Mesenchymal stem cell (in vitro differentiated cells and primary cell): ENCODE data around the gene C2orf78.

Experiments
- DNase-seq: peaks from one replicate; pipeline ENCODE4 v3.0.0-alpha.2; 2013
- H2AFZ ChIP-seq: one replicate; pipeline ENCODE4 v1.6.1; 2013; ENCODE audit warnings: low read depth, mild to moderate bottlenecking, control low read depth, inconsistent platforms, low read length, moderate library complexity
- H2AK5ac ChIP-seq: 2 replicates; pipeline ENCODE4 v1.6.1; 2013; ENCODE audit warnings: low read length, moderate library complexity, mild to moderate bottlenecking, inconsistent platforms; ENCODE audit not compliant: severe bottlenecking
- H2BK120ac ChIP-seq: one replicate; pipeline ENCODE4 v1.6.1; 2013; ENCODE audit warnings: low read depth, mild to moderate bottlenecking, inconsistent platforms, low read length, moderate library complexity
- H2BK12ac ChIP-seq, 2 experiments: one replicate each; pipeline ENCODE4 v1.6.1; 2013; ENCODE audit warnings: inconsistent platforms in 2 of 2, low read length in 2 of 2, mild to moderate bottlenecking in 2 of 2, moderate library complexity in 2 of 2, control low read depth in 1 of 2
- H2BK15ac ChIP-seq: one replicate; pipeline ENCODE4 v1.6.1; 2013; ENCODE audit warnings: mild to moderate bottlenecking, low read depth, inconsistent platforms; ENCODE audit not compliant: poor library complexity, severe bottlenecking
- H2BK5ac ChIP-seq: 2 replicates; pipeline ENCODE4 v1.6.1; 2013; ENCODE audit warnings: low read depth, mild to moderate bottlenecking, low read length, control low read depth, inconsistent platforms; ENCODE audit not compliant: poor library complexity, severe bottlenecking
- H3K14ac ChIP-seq, 2 experiments: one replicate each; pipeline ENCODE4 v1.6.1; 2013; ENCODE audit warnings: inconsistent platforms in 2 of 2, low read length in 2 of 2, control low read depth in 1 of 2, mild to moderate bottlenecking in 1 of 2, moderate library complexity in 1 of 2
- H3K18ac ChIP-seq, 2 experiments: one replicate each; pipeline ENCODE4 v1.6.1; 2013; ENCODE audit warnings: inconsistent platforms in 2 of 2, low read length in 2 of 2, control low read depth in 1 of 2, low read depth in 1 of 2, mild to moderate bottlenecking in 1 of 2
- H3K23ac ChIP-seq, 2 experiments: one replicate each; pipeline ENCODE4 v1.6.1; 2013; ENCODE audit warnings: inconsistent platforms in 2 of 2, low read length in 2 of 2, mild to moderate bottlenecking in 2 of 2, moderate library complexity in 2 of 2, control low read depth in 1 of 2
- H3K27ac ChIP-seq: 2 replicates; pipeline ENCODE4 v1.5.1; 2013; ENCODE audit warnings: mild to moderate bottlenecking, moderate library complexity, low read length, control low read depth, inconsistent platforms; ENCODE audit not compliant: poor library complexity, severe bottlenecking
- H3K27me3 ChIP-seq, 2 experiments: 2 replicates each; pipeline versions ENCODE4 v1.6.1 to v1.7.0; 2013; ENCODE audit warnings: low read length in 2 of 2, mild to moderate bottlenecking in 2 of 2, moderate library complexity in 2 of 2, control low read depth in 1 of 2, inconsistent platforms in 1 of 2; ENCODE audit not compliant: control insufficient read depth in 1 of 2, insufficient read depth in 1 of 2
- H3K36me3 ChIP-seq, 2 experiments: 2 replicates each; pipeline versions ENCODE4 v1.6.1 to v1.7.0; 2013; ENCODE audit warnings: low read length in 2 of 2, control low read depth in 1 of 2, inconsistent platforms in 1 of 2, low read depth in 1 of 2, mild to moderate bottlenecking in 1 of 2; ENCODE audit not compliant: insufficient read depth in 2 of 2, control insufficient read depth in 1 of 2
- H3K4ac ChIP-seq, 2 experiments: one replicate each; pipeline ENCODE4 v1.6.1; 2013; ENCODE audit warnings: inconsistent platforms in 2 of 2, low read length in 2 of 2, mild to moderate bottlenecking in 2 of 2, moderate library complexity in 2 of 2, control low read depth in 1 of 2, low read depth in 1 of 2
- H3K4me1 ChIP-seq: 2 replicates; pipeline ENCODE4 v1.6.1; 2013; ENCODE audit warnings: low read depth, low read length, control low read depth; ENCODE audit not compliant: control insufficient read depth, insufficient read depth
- H3K4me2 ChIP-seq: 2 replicates; pipeline ENCODE4 v1.6.1; 2013; ENCODE audit warnings: low read length, mild to moderate bottlenecking, inconsistent platforms; ENCODE audit not compliant: poor library complexity, severe bottlenecking
- H3K4me3 ChIP-seq, 2 experiments: 2 replicates each; pipeline versions ENCODE4 v1.5.1 to v1.7.0; 2013; ENCODE audit warnings: low read length in 2 of 2, mild to moderate bottlenecking in 2 of 2, control low read depth in 1 of 2, low read depth in 1 of 2; ENCODE audit not compliant: insufficient read depth in 1 of 2
- H3K79me1 ChIP-seq: replicated peaks from 2 replicates; pipeline ENCODE4 v1.6.1; 2013; ENCODE audit warnings: mild to moderate bottlenecking, control low read depth, low read length, inconsistent platforms; ENCODE audit not compliant: poor library complexity, severe bottlenecking
- H3K9ac ChIP-seq: 2 replicates; pipeline ENCODE4 v1.7.0; 2013; ENCODE audit warnings: mild to moderate bottlenecking, low read length, moderate library complexity
- H3K9me3 ChIP-seq: 2 replicates; pipeline ENCODE4 v1.7.0; 2013; ENCODE audit warnings: mild to moderate bottlenecking, low read length; ENCODE audit not compliant: control insufficient read depth
- H4K8ac ChIP-seq: one replicate; pipeline ENCODE4 v1.6.1; 2013; ENCODE audit warnings: inconsistent platforms, mild to moderate bottlenecking, low read length, moderate library complexity
- H4K91ac ChIP-seq: one replicate; pipeline ENCODE4 v1.6.1; 2013; ENCODE audit warnings: mild to moderate bottlenecking, low read length, inconsistent platforms
- WGBS: methylation state at CpG from one replicate; pipeline ENCODE4 v1.1.7; 2013; ENCODE audit warnings: mixed read lengths; 5-methylcytosine and 5-hydroxymethylcytosine counted together

C2orf78 gene

DNA sequence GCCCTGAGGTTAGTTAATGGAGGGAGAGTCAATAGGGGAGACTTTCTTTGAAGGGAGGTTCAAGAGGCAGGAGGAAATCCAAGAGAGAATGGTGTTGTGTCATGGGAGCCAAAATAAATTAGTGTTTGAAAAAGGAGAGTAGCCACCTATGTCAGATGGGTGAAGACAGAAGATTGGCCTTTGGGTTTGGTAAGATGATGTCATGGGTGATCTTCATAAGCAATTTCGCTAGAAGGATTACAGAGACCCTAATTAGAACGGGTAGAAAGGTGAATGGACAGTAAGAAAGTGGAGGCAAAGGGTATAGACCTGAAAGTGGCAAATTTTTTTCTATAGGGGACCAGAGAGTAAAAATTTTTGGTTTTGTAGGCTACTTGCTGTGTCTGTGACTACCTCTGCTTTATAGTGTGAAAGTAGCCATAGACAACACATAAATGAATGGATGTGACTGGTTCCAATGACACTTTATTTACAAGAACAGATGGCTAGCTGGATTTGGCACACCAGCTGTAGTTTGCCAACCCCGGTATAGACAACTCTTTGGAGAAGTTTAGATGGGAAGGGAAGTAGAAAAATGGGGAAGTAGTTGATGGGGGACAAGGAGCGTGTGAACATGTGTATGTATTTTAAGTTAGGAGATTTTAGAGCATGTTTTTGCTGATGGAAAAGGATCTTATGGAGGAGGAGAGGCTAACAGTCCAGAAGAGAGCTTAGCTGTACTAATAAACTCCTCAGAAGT lies 54.0 kb downstream of the C2orf78 start:
- Histone ChIP-seq H2AK5ac (peak overlapping the region; percentile 74), H3K4me1 (peaks cover 16% of the 10 kb centered on the region), H3K27ac (peak overlapping the region; percentile 82), H4K8ac (no peak overlapping the region), H2AFZ (no peak overlapping the region), H4K91ac (no peak overlapping the region), H3K36me3 (peaks cover 0 to 36% of the 10 kb centered on the region in 2 experiments), H2BK5ac (no peak overlapping the region), H3K9me3 (no peaks in the 10 kb centered on the region), H3K14ac (no peak overlapping the region), H3K4me2 (no peak overlapping the region), H3K4ac (no peak overlapping the region), H3K9ac (no peak overlapping the region), H3K4me3 (no peak overlapping the region), H3K23ac (no peak overlapping the region), H3K18ac (no peak overlapping the region), H2BK12ac (no peak overlapping the region), H3K27me3 (no peaks in the 10 kb centered on the region), H2BK15ac (no peak overlapping the region), H2BK120ac (no peak overlapping the region), H3K79me1 (peaks cover 18% of the 10 kb centered on the region)
- 96% methylated on average over 4 of the region's 4 CpGs for WGBS
- DNase-seq, result no peak

DNA sequence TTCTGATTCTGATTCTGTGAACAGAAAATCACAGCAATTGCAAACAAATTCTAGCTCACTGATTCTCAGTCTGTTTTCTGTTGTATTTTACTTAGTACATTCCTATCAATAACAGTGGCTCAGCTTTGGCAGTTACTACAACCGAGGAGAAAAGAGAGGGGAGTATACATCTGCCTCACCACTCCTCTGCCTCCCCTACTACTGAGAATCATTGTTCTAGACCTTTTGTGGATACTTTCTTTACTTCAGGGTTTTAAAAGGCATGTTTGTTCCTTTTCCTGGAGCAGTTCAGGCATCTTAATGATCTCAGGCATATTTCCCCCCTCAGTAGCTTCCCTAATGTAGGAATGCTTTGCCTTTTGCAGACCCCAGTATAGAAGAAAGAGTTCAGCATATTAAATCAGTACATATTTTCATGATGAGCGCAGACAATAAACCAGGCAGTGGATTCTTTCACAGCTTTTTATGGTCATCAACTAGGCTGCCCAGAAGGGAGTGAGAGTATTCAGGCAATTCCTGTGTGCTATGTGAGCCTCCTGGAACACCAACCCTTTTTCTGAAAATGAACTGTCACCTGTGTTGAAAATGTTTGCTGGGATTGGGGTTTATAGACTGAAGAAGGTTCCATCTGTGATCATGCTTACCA lies 55.0 kb downstream of the C2orf78 start:
- Histone ChIP-seq H2AK5ac (no peak overlapping the region), H3K4me3 (no peak overlapping the region), H3K4ac (no peak overlapping the region), H3K4me1 (peaks cover 16% of the 10 kb centered on the region), H3K27me3 (peaks cover 0 to under 1% of the 10 kb centered on the region in 2 experiments), H2BK5ac (peak overlapping the region; percentile 58), H3K23ac (no peak overlapping the region), H3K27ac (peak overlapping the region; percentile 82), H2AFZ (no peak overlapping the region), H3K14ac (no peak overlapping the region), H3K18ac (no peak overlapping the region), H2BK12ac (no peak overlapping the region), H3K36me3 (peaks cover 0 to 29% of the 10 kb centered on the region in 2 experiments), H4K8ac (no peak overlapping the region), H3K79me1 (peaks cover 18% of the 10 kb centered on the region), H3K4me2 (no peak overlapping the region), H3K9ac (no peak overlapping the region), H3K9me3 (no peaks in the 10 kb centered on the region), H4K91ac (no peak overlapping the region), H2BK15ac (no peak overlapping the region), H2BK120ac (no peak overlapping the region)
- DNase-seq, result no peak
- WGBS, result 88% methylated on average over 2 of the region's 2 CpGs

DNA sequence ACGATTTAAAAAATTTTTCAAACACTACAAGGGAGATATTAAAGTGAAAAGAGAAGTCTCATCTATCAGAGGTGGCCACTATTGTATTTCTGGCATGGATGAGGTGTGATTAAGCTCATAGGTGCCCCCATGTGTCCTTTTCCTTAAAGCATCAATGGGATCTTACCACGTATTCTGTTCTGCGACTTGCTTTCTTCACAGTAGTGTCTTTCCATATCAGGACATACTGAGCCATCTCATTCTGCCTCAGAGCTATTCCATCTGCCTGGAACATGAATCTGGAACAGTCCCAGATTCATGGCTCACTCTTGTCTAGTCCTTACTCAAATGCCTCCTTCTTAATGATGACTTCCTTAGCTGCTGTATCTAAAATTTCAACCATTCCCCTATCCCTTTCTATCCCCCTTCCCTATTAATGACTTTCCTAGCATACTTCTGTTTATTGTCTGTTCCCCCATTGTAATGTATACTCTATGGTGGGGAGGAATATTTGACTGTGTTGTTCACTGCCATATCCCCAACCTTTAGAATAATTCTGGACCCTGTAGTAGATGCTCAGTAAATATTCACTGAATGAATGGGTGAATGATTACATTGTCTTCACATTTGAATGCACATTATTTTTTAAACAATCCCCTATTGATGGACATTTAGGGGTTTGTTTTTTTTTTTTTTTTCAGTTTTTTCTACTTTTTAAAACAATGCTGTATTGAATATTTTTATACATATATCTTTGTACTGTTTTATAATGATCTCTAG lies 55.8 kb downstream of the C2orf78 start:
- Histone ChIP-seq H2BK5ac (no peak overlapping the region), H3K23ac (no peak overlapping the region), H3K36me3 (peaks cover 0 to 31% of the 10 kb centered on the region in 2 experiments), H2BK15ac (no peak overlapping the region), H3K27ac (peak overlapping the region; percentile 82), H3K18ac (no peak overlapping the region), H2AFZ (no peak overlapping the region), H3K27me3 (peaks cover 0 to 5% of the 10 kb centered on the region in 2 experiments), H2BK12ac (no peak overlapping the region), H3K79me1 (peaks cover 19% of the 10 kb centered on the region), H3K4me1 (peaks cover 16% of the 10 kb centered on the region), H3K4me3 (no peak overlapping the region), H4K91ac (no peak overlapping the region), H3K9ac (no peak overlapping the region), H3K4me2 (no peak overlapping the region), H3K4ac (no peak overlapping the region), H2AK5ac (peak overlapping the region; percentile 99), H3K9me3 (no peaks in the 10 kb centered on the region), H3K14ac (no peak overlapping the region), H4K8ac (no peak overlapping the region), H2BK120ac (no peak overlapping the region)
- WGBS, result 92% methylated on average over 2 of the region's 3 CpGs
- no peak for DNase-seq
